K562 (cell line): Measurements from ENCODE around the gene RNASE8. TPM values are rescaled to one million over a fixed set of nuclear protein-coding genes. Genes with fewer than 3 reads are reported as not detected.

Experiments used
- ATF1 ChIP-seq, 2 experiments: fragments of 450-650 bp in 1 of 2; IDR thresholded peaks; 2 replicates each; pipeline ENCODE4 v1.6.1; 2016; ENCODE audit warnings: missing compliant biosample characterization in 1 of 2, missing genetic modification characterization in 1 of 2
- BCOR ChIP-seq: fragments of 450-650 bp; IDR thresholded peaks from 2 replicates; pipeline ENCODE4 v1.6.1; 2016
- E2F4 ChIP-seq: sonication (generic); formaldehyde crosslinking; IDR thresholded peaks from 2 replicates; pipeline ENCODE4 v1.8.0; 2022; ENCODE audit warnings: mild to moderate bottlenecking, low read depth, missing genetic modification reagents
- GATAD2B ChIP-seq: fragments of 450-650 bp; IDR thresholded peaks from 2 replicates; pipeline ENCODE4 v1.6.1; 2017; ENCODE audit warnings: mild to moderate bottlenecking, borderline replicate concordance
- MCM2 ChIP-seq: fragments of 450-650 bp; IDR thresholded peaks from 2 replicates; pipeline ENCODE4 v1.6.1; 2017; ENCODE audit warnings: low read depth, mild to moderate bottlenecking
- MTA1 ChIP-seq: fragments of 450-650 bp; IDR thresholded peaks from 2 replicates; pipeline ENCODE4 v1.6.1; 2017; ENCODE audit warnings: borderline replicate concordance
- MYBL2 ChIP-seq, 2 experiments: fragments of 450-650 bp in 1 of 2; sonication (generic) in 1 of 2; formaldehyde crosslinking in 1 of 2; IDR thresholded peaks; 2 replicates each; pipeline versions ENCODE4 v1.6.1 to v1.8.1; 2017 to 2022; ENCODE audit warnings: borderline replicate concordance in 1 of 2, inconsistent platforms in 1 of 2, low read depth in 1 of 2, mild to moderate bottlenecking in 1 of 2, missing genetic modification reagents in 1 of 2, moderate library complexity in 1 of 2
- PML ChIP-seq: IDR thresholded peaks from 2 replicates; pipeline ENCODE4 v1.6.1; 2012; ENCODE audit warnings: low read length, inconsistent platforms
- RAD51 ChIP-seq: fragments of 450-650 bp; IDR thresholded peaks from 2 replicates; pipeline ENCODE4 v1.7.1; 2016; ENCODE audit warnings: low read depth, mild to moderate bottlenecking, borderline replicate concordance
- RBFOX2 ChIP-seq: fragments of 200-400 bp; formaldehyde crosslinking; IDR thresholded peaks from 2 replicates; pipeline ENCODE4 v1.6.1; 2017; ENCODE audit warnings: low read depth, mild to moderate bottlenecking, low read length, moderate library complexity
- SUPT5H ChIP-seq: fragments of 450-650 bp; IDR thresholded peaks from 2 replicates; pipeline ENCODE4 v1.6.1; 2016
- TCFL5 ChIP-seq: fragments of 250-450 bp; sonication (Bioruptor Pico); conservative IDR thresholded peaks from 2 replicates; pipeline ENCODE4 v1.6.1; 2021; ENCODE audit warnings: mild to moderate bottlenecking, moderate library complexity, matching md5 sums
- YY1 ChIP-seq, 3 experiments: IDR thresholded peaks; 2 replicates each; pipeline ENCODE4 v1.6.1; 2011; ENCODE audit warnings: low read length in 2 of 3, mild to moderate bottlenecking in 2 of 3, moderate library complexity in 2 of 3, borderline replicate concordance in 1 of 3, control low read depth in 1 of 3, low read depth in 1 of 3; ENCODE audit not compliant: insufficient read depth in 3 of 3, insufficient replicate concordance in 2 of 3, control insufficient read depth in 1 of 3, insufficient read length in 1 of 3; ENCODE audit errors: extremely low read depth in 1 of 3
- ZBTB7A ChIP-seq: IDR thresholded peaks from 2 replicates; pipeline ENCODE4 v1.6.1; 2011; ENCODE audit warnings: low read depth, mild to moderate bottlenecking, low read length, moderate library complexity, borderline replicate concordance; ENCODE audit not compliant: control insufficient read depth
- ZNF311 ChIP-seq: fragments of 250-450 bp; sonication (Bioruptor Pico); IDR thresholded peaks from 2 replicates; pipeline ENCODE4 v1.4.0; 2020; ENCODE audit warnings: mild to moderate bottlenecking, moderate library complexity
- ZNF41 ChIP-seq: fragments of 250-450 bp; sonication (Bioruptor Pico); conservative IDR thresholded peaks from 2 replicates; pipeline ENCODE4 v1.4.0; 2020; ENCODE audit warnings: mild to moderate bottlenecking
- ZNF75A ChIP-seq: fragments of 450-650 bp; formaldehyde crosslinking; IDR thresholded peaks from 2 replicates; pipeline ENCODE4 v1.4.0; 2020; ENCODE audit warnings: mild to moderate bottlenecking
- ZNF79 ChIP-seq: fragments of 250-450 bp; sonication (Bioruptor Pico); IDR thresholded peaks from 2 replicates; pipeline ENCODE4 v1.4.0; 2020; ENCODE audit warnings: low read depth, mild to moderate bottlenecking, moderate library complexity
- polyA plus RNA-seq, 8 experiments: library from polyadenylated mRNA; depleted of rRNA in 4 of 8; stranded (reverse) in 5 of 8; unstranded in 3 of 8; fragments of >200 nt; fragmentation: Nextera tagmentation in 2 of 8; fragmentation: Illumina TruSeq in 1 of 8; extraction: Ambion mirVana in 2 of 8; extraction: Trizol in 1 of 8; gene quantifications; 2 replicates each; pipeline versions ENCODE4 v1.2.1 to v1.2.3, GENCODE V29; 2011 to 2014; ENCODE audit warnings: inconsistent platforms in 1 of 8, missing spikeins in 1 of 8
- total RNA-seq, 7 experiments: library from RNA; depleted of rRNA in 6 of 7; stranded (reverse); fragments of >200 nt in 6 of 7; fragmentation: Illumina TruSeq in 2 of 7; extraction: Trizol in 2 of 7; gene quantifications; 2 replicates each; pipeline versions ENCODE4 v1.2.1 to v1.2.3, GENCODE V29; 2011 to 2021; ENCODE audit warnings: low replicate concordance in 1 of 7
- TF ChIP-seq, protein P1 (sequence below): fragments of 450-650 bp; IDR thresholded peaks from 2 replicates; pipeline ENCODE4 v1.6.1; 2016; ENCODE audit warnings: missing biosample characterization, missing genetic modification characterization
- TF ChIP-seq, protein P2 (sequence below): fragments of 450-650 bp; formaldehyde crosslinking; IDR thresholded peaks from 2 replicates; pipeline ENCODE4 v1.4.0; 2022; ENCODE audit warnings: missing genetic modification characterization
- TF ChIP-seq, protein P3 (sequence below): sonication (generic); formaldehyde crosslinking; IDR thresholded peaks from 2 replicates; pipeline ENCODE4 v1.8.0; 2023; ENCODE audit warnings: mild to moderate bottlenecking, missing genetic modification reagents

The RNASE8 gene
- total and polyA plus RNA-seq, 9 of the 15 experiments (the other 6 are each of a cell fraction or from before 2014, with no cell fraction given): not detected

- TF ChIP-seq GATAD2B (no peak), ZNF79 (CRISPR knock-in tag) (no peak), ZNF75A (CRISPR knock-in tag) (no peak), TCFL5 (CRISPR knock-in tag) (no peak), SUPT5H (no peak), ATF1 (CRISPR knock-in tag; IDR thresholded peaks at IDR 0.05) (no peak), ATF1 (tag; IDR thresholded peaks at IDR 0.05) (no peak), E2F4 (no peak), RAD51 (no peak), ZNF311 (CRISPR knock-in tag) (no peak), RBFOX2 (peak; percentile 43; the same call in 1 of the 2 replicates), MTA1 (no peak), YY1 (IDR thresholded peaks at IDR 0.05; ENCODE audit: borderline replicate concordance in 1 of 3, control insufficient read depth in 1 of 3, extremely low read depth in 1 of 3, insufficient read depth in 3 of 3, insufficient read length in 1 of 3, insufficient replicate concordance in 2 of 3, low read depth in 1 of 3, low read length in 2 of 3) (peak in 2 of 3 experiments; percentile 42 to 64), BCOR (no peak), MCM2 (no peak), MYBL2 (IDR thresholded peaks at IDR 0.05; ENCODE audit: low read depth) (no peak), MYBL2 (CRISPR knock-in tag; IDR thresholded peaks at IDR 0.05; ENCODE audit: borderline replicate concordance) (no peak), ZNF41 (no peak), ZBTB7A (no peak), PML (no peak)
- TF ChIP-seq, protein P1, sequence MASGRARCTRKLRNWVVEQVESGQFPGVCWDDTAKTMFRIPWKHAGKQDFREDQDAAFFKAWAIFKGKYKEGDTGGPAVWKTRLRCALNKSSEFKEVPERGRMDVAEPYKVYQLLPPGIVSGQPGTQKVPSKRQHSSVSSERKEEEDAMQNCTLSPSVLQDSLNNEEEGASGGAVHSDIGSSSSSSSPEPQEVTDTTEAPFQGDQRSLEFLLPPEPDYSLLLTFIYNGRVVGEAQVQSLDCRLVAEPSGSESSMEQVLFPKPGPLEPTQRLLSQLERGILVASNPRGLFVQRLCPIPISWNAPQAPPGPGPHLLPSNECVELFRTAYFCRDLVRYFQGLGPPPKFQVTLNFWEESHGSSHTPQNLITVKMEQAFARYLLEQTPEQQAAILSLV (tag): no peak
- TF ChIP-seq, protein P2, sequence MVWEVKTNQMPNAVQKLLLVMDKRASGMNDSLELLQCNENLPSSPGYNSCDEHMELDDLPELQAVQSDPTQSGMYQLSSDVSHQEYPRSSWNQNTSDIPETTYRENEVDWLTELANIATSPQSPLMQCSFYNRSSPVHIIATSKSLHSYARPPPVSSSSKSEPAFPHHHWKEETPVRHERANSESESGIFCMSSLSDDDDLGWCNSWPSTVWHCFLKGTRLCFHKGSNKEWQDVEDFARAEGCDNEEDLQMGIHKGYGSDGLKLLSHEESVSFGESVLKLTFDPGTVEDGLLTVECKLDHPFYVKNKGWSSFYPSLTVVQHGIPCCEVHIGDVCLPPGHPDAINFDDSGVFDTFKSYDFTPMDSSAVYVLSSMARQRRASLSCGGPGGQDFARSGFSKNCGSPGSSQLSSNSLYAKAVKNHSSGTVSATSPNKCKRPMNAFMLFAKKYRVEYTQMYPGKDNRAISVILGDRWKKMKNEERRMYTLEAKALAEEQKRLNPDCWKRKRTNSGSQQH (CRISPR knock-in tag): no peak
- TF ChIP-seq, protein P3, sequence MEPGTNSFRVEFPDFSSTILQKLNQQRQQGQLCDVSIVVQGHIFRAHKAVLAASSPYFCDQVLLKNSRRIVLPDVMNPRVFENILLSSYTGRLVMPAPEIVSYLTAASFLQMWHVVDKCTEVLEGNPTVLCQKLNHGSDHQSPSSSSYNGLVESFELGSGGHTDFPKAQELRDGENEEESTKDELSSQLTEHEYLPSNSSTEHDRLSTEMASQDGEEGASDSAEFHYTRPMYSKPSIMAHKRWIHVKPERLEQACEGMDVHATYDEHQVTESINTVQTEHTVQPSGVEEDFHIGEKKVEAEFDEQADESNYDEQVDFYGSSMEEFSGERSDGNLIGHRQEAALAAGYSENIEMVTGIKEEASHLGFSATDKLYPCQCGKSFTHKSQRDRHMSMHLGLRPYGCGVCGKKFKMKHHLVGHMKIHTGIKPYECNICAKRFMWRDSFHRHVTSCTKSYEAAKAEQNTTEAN (CRISPR knock-in tag): no peak
Observed at GRCh38 chr14:21092273-21093011, 34.8 kb downstream of the RNASE8 start (continued).
